8988T (cell line): ENCODE results near the gene RBM5.

Experiments
- DNase-seq: peaks from one replicate; pipeline ENCODE4 v3.0.0; 2011

RBM5 gene

GRCh38 chr3:50140990-50141389, 52.3 kb downstream of the RBM5 start:
- DNase-seq = no peak

GRCh38 chr3:50146316-50146901, 57.7 kb downstream of the RBM5 start:
- DNase-seq = peak; percentile 70

- no peak for DNase-seq
Measured at GRCh38 chr3:50147016-50147415, 58.3 kb downstream of the RBM5 start.

- no peak for DNase-seq
Measured at GRCh38 chr3:50147447-50147846, 58.7 kb downstream of the RBM5 start.

GRCh38 chr3:50147861-50148260, 59.1 kb downstream of the RBM5 start:
- no peak for DNase-seq

- DNase-seq = no peak
Measured at GRCh38 chr3:50150404-50150750, 61.7 kb downstream of the RBM5 start.

GRCh38 chr3:50150863-50151686, 62.4 kb downstream of the RBM5 start:
- DNase-seq = no peak

GRCh38 chr3:50151728-50152127, 63.0 kb downstream of the RBM5 start:
- no peak for DNase-seq

- DNase-seq = no peak
Measured at GRCh38 chr3:50153782-50154475, 65.2 kb downstream of the RBM5 start.

GRCh38 chr3:50154476-50154839, 65.7 kb downstream of the RBM5 start:
- peak; percentile 92 for DNase-seq

- peak; percentile 99 for DNase-seq
Measured at GRCh38 chr3:50154840-50155490, 66.2 kb downstream of the RBM5 start, which contains the start of gene SEMA3F. Gene SEMA3F, plus strand, starts transcription at chr3:50155324. Its CDS starts 4,299 bp downstream, at chr3:50159623.

GRCh38 chr3:50155491-50155878, 66.8 kb downstream of the RBM5 start:
- no peak for DNase-seq

- no peak for DNase-seq
Measured at GRCh38 chr3:50155891-50156290, 67.2 kb downstream of the RBM5 start.

GRCh38 chr3:50156549-50157493, 68.1 kb downstream of the RBM5 start:
- DNase-seq = peak; percentile 68

GRCh38 chr3:50157827-50158529, 69.3 kb downstream of the RBM5 start:
- DNase-seq = no peak

- DNase-seq = no peak
Measured at GRCh38 chr3:50158530-50159146, 69.9 kb downstream of the RBM5 start.

- no peak for DNase-seq
Measured at GRCh38 chr3:50160561-50160983, 71.9 kb downstream of the RBM5 start.

- no peak for DNase-seq
Measured at GRCh38 chr3:50161320-50161719, 72.6 kb downstream of the RBM5 start.

- no peak for DNase-seq
Measured at GRCh38 chr3:50162034-50162883, 73.5 kb downstream of the RBM5 start.
